ENCODE data around the gene ZFYVE28.

ZFYVE28 gene

GRCh38 chr4:2443061-2443730 lies 24.8 kb upstream of the ZFYVE28 start:
- Histone ChIP-seq H3K27ac (ENCODE audit: low read length) (no peak overlapping the region), H3K27me3 (ENCODE audit: low read depth, low read length) (no peaks in the 10 kb centered on the region), H3K4me1 (ENCODE audit: control insufficient read depth in 1 of 2, insufficient read depth in 2 of 2, low read length in 2 of 2) (no peaks in the 10 kb centered on the region), H3K36me3 (ENCODE audit: control insufficient read depth in 1 of 2, insufficient read depth in 2 of 2, low read length in 2 of 2) (no peaks in the 10 kb centered on the region), H3K4me3 (ENCODE audit: low read depth in 1 of 2, low read length in 2 of 2) (no peak overlapping the region), H3K9me3 (ENCODE audit: control insufficient read depth in 1 of 2, low read length in 2 of 2) (no peaks in the 10 kb centered on the region)

DNA sequence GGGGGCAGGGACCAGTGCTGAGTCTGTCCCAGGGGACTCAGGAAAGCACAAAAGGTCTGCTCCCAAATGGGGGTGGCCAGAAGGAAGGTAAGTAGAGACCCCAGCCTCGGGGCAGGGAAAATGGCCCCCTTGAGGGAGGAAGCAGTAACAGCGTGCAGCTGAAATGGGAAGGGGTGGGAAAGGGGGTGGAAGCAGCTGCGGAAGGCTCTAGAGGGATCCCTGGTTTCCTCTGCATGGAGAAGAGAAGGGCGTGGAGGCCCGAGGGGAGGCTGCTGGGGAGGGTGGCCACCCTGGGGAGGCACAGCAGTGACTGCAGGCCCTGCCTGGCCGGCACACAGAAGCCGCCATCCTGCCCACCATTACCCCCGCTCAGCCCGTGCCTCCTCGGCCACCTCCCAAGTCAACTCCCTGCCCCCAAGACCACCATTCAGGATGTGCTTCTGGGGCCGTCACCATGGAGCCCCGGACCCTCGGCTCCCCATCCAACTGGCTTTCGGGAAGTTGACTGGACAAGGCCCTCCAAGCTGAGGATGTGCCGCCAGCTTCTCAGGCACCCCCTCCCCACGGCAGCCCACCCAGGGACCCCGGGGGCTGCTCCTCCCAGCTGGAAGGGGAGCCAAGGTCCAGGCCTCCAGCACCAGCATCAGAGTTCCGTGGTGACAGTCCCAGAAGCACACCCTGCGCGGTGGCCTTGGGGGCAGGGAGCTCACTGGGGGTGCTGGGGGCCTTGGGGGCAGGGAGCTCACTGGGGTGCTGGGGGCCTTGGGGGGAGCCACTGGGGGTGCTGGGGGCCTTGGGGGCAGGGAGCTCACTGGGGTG lies 23.9 kb upstream of the ZFYVE28 start:
- no peaks in the 10 kb centered on the region for H3K4me1 ChIP-seq (ENCODE audit: control insufficient read depth in 1 of 2, insufficient read depth in 2 of 2, low read length in 2 of 2)
- no peaks in the 10 kb centered on the region for H3K27me3 ChIP-seq (ENCODE audit: low read depth, low read length)
- no peak overlapping the region for H3K4me3 ChIP-seq (ENCODE audit: low read depth in 1 of 2, low read length in 2 of 2)
- H3K27ac ChIP-seq (ENCODE audit: low read length), result no peak overlapping the region
- no peaks in the 10 kb centered on the region for H3K9me3 ChIP-seq (ENCODE audit: control insufficient read depth in 1 of 2, low read length in 2 of 2)
- H3K36me3 ChIP-seq (ENCODE audit: control insufficient read depth in 1 of 2, insufficient read depth in 2 of 2, low read length in 2 of 2), result no peaks in the 10 kb centered on the region

GRCh38 chr4:2441393-2442174 lies 23.1 kb upstream of the ZFYVE28 start:
- no peaks in the 10 kb centered on the region for H3K27me3 ChIP-seq (ENCODE audit: low read depth, low read length)
- H3K9me3 ChIP-seq (ENCODE audit: control insufficient read depth in 1 of 2, low read length in 2 of 2), result no peaks in the 10 kb centered on the region
- H3K27ac ChIP-seq (ENCODE audit: low read length), result no peak overlapping the region
- no peaks in the 10 kb centered on the region for H3K36me3 ChIP-seq (ENCODE audit: control insufficient read depth in 1 of 2, insufficient read depth in 2 of 2, low read length in 2 of 2)
- H3K4me3 ChIP-seq (ENCODE audit: low read depth in 1 of 2, low read length in 2 of 2), result no peak overlapping the region
- no peaks in the 10 kb centered on the region for H3K4me1 ChIP-seq (ENCODE audit: control insufficient read depth in 1 of 2, insufficient read depth in 2 of 2, low read length in 2 of 2)

DNA sequence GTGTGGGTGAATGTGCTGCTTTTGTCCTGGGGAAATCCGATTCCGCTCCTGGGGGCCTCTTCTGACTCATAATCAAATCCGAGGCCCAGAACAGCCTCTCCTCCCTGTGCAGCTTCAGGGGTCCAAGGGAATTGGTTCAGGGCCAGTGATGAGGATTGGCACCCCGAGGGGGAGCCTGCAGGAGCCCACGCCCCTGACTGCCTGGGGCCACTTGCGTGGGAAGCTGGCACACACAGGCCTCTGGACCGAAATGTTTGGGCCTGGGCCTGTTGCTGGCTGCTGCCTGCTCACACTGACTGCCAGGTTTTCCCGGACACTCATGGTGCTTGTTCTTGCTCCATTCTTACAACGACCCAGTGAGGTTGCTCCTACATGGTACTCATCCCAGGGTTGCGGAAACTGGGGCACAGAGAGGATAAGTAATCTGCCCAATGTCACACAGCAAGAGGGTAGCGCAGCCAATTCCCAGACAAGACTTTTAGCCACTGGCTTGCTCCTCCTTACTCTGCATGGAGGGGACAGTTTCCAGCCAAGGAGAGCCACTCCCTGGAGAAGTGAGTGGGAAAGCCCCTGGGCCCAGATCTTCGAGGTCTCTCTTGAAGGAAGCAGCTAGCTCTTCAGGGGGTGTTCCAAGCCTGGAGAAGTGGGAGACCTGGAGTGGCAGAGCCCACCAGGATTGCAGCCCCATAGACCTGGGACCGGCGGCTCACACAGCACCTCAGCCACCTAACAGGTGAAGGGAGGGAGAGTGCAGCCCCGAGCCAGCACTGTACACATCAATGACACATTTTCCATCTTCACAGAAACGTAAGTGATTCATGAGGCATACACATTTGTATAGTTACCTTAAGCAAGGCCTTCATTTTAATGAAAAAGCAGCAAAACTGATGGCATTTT lies 20.6 kb upstream of the ZFYVE28 start:
- H3K36me3 ChIP-seq (ENCODE audit: control insufficient read depth in 1 of 2, insufficient read depth in 2 of 2, low read length in 2 of 2), result no peaks in the 10 kb centered on the region
- H3K9me3 ChIP-seq (ENCODE audit: control insufficient read depth in 1 of 2, low read length in 2 of 2), result no peaks in the 10 kb centered on the region
- H3K4me3 ChIP-seq (ENCODE audit: low read depth in 1 of 2, low read length in 2 of 2), result no peak overlapping the region
- H3K27ac ChIP-seq (ENCODE audit: low read length), result no peak overlapping the region
- H3K4me1 ChIP-seq (ENCODE audit: control insufficient read depth in 1 of 2, insufficient read depth in 2 of 2, low read length in 2 of 2), result no peaks in the 10 kb centered on the region
- H3K27me3 ChIP-seq (ENCODE audit: low read depth, low read length), result no peaks in the 10 kb centered on the region

DNA sequence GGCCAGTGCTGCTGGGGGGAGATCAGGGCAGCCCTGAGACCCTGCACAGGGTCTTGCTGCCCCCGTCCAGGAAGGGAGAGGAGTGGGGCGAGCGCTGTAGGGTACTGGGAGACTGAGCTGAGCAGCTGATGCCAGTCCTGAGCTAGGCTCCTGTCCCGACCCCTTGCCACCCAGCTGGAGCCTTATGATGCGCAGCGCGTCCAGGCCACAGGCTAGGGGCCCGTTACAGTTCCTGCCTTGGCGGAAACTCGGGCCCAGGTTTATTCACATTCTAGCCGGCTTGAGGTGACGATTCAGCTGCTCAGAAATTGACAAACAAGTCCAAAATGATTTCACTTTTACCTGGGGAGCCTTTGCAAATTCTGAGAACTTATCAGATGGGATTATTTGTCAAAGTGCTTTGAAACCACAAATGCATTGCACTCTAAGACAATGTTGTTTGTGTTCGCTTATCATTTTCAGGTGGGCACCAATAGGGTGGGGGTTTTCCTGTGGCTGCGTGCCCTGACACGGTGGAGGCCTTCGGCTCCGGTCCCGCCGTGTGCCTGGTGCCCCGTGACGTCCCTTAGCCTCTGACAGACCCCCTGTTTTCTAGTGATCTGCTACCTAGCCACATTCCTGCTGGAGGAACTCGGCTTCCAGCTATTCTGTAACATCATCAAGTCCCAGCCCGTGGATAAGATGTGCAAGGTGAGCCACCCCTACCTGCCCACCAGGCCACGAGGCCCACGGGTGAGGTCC lies 19.2 kb upstream of the ZFYVE28 start:
- Histone ChIP-seq H3K27me3 (ENCODE audit: low read depth, low read length) (no peaks in the 10 kb centered on the region), H3K4me1 (ENCODE audit: control insufficient read depth in 1 of 2, insufficient read depth in 2 of 2, low read length in 2 of 2) (no peaks in the 10 kb centered on the region), H3K27ac (ENCODE audit: low read length) (no peak overlapping the region), H3K9me3 (ENCODE audit: control insufficient read depth in 1 of 2, low read length in 2 of 2) (no peaks in the 10 kb centered on the region), H3K4me3 (ENCODE audit: low read depth in 1 of 2, low read length in 2 of 2) (no peak overlapping the region), H3K36me3 (ENCODE audit: control insufficient read depth in 1 of 2, insufficient read depth in 2 of 2, low read length in 2 of 2) (no peaks in the 10 kb centered on the region)

- no peaks in the 10 kb centered on the region for H3K27me3 ChIP-seq (ENCODE audit: low read depth, low read length)
- no peaks in the 10 kb centered on the region for H3K4me1 ChIP-seq (ENCODE audit: control insufficient read depth in 1 of 2, insufficient read depth in 2 of 2, low read length in 2 of 2)
- no peaks in the 10 kb centered on the region for H3K36me3 ChIP-seq (ENCODE audit: control insufficient read depth in 1 of 2, insufficient read depth in 2 of 2, low read length in 2 of 2)
- no peaks in the 10 kb centered on the region for H3K9me3 ChIP-seq (ENCODE audit: control insufficient read depth in 1 of 2, low read length in 2 of 2)
- no peak overlapping the region for H3K27ac ChIP-seq (ENCODE audit: low read length)
- no peak overlapping the region for H3K4me3 ChIP-seq (ENCODE audit: low read depth in 1 of 2, low read length in 2 of 2)
These were observed 18.5 kb upstream of the ZFYVE28 start for GRCh38 chr4:2436761-2437474.

DNA sequence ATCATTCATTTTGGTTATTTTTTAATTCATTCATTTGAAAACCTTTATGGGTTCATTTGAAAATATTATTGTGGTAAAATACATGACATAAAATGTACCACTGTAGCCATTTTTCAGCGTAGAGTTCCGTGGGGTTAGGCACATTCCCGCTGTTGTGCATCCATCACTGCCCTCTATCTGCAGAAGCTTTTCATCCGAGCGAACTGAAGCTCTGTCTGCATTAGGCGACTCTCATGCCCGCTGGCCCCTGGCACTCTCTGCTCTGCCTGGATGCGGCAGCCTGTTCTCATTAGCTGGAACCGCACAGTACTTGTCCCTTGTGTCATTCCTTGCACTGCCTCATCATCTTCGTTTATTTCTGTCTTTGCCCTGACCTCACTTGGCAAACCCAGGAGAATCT lies 17.9 kb upstream of the ZFYVE28 start:
- no peak overlapping the region for H3K27ac ChIP-seq (ENCODE audit: low read length)

DNA sequence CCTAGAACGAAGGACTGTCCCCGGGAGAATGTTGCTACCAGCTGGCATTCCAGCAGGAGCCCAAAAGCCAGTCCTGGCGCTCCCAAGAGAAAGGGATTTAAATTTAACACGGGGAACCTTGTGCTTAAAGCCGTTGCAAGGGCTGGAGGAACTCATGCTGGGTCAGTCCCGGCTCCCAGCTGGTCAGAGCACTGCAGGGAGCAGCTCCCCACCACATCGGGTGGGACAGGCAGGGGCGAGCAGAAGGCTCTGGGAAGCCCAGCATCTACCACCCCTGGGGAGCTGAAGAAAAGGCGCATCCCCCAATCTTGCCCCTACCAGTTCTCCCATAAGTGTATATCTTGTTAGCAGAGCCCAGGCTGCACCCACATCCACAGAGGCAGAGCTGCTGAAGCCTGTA lies 16.0 kb upstream of the ZFYVE28 start:
- no peak overlapping the region for H3K4me3 ChIP-seq (ENCODE audit: low read depth in 1 of 2, low read length in 2 of 2)
- no peak overlapping the region for H3K27ac ChIP-seq (ENCODE audit: low read length)
- H3K27me3 ChIP-seq (ENCODE audit: low read depth, low read length), result no peaks in the 10 kb centered on the region
- H3K4me1 ChIP-seq (ENCODE audit: control insufficient read depth in 1 of 2, insufficient read depth in 2 of 2, low read length in 2 of 2), result no peaks in the 10 kb centered on the region
- H3K9me3 ChIP-seq (ENCODE audit: control insufficient read depth in 1 of 2, low read length in 2 of 2), result no peaks in the 10 kb centered on the region
- no peaks in the 10 kb centered on the region for H3K36me3 ChIP-seq (ENCODE audit: control insufficient read depth in 1 of 2, insufficient read depth in 2 of 2, low read length in 2 of 2)

More for the DNA sequence above, 17.9 kb upstream of the ZFYVE28 start:
- Histone ChIP-seq H3K27me3 (ENCODE audit: low read depth, low read length) (no peaks in the 10 kb centered on the region), H3K4me1 (ENCODE audit: control insufficient read depth in 1 of 2, insufficient read depth in 2 of 2, low read length in 2 of 2) (no peaks in the 10 kb centered on the region), H3K36me3 (ENCODE audit: control insufficient read depth in 1 of 2, insufficient read depth in 2 of 2, low read length in 2 of 2) (no peaks in the 10 kb centered on the region), H3K4me3 (ENCODE audit: low read depth in 1 of 2, low read length in 2 of 2) (no peak overlapping the region), H3K9me3 (ENCODE audit: control insufficient read depth in 1 of 2, low read length in 2 of 2) (no peaks in the 10 kb centered on the region)

DNA sequence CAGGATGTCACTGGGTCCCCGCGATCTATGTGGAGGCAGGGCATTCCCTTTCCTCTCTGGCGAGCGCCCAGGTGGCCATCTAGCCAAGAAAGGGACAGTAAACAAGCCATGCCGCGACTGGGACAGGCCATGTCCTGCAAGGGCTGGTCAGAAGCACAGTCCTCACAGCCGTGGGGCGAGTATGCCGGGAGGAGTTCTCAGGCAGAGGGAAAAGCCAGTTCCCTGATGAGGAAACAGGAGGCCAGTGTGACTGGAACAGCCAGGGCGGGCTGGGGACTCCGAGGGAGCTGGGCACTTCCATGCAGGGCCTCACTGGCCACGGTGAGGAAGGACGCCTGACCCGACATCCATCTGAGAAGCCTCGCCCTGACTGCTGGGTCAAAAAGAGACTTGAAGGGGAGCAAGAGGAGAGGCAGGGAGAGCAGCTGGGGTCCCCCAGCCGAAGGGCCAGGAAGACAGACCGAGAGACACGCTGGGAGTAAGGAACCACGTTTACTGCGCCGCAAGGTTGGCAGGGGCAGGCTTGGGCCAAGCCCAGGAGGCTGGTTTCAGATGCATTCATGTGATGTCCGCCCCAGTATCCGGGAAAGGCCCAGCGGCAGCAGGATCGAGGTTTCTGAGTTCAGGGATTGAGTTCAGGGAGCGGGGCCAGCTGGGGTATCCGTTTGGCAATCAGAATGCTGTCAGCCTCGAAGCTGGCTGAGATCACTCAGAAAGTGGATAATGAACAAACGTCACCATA lies 15.3 kb upstream of the ZFYVE28 start:
- H3K9me3 ChIP-seq (ENCODE audit: control insufficient read depth in 1 of 2, low read length in 2 of 2), result no peaks in the 10 kb centered on the region
- no peak overlapping the region for H3K27ac ChIP-seq (ENCODE audit: low read length)
- no peaks in the 10 kb centered on the region for H3K27me3 ChIP-seq (ENCODE audit: low read depth, low read length)
- no peaks in the 10 kb centered on the region for H3K4me1 ChIP-seq (ENCODE audit: control insufficient read depth in 1 of 2, insufficient read depth in 2 of 2, low read length in 2 of 2)
- H3K36me3 ChIP-seq (ENCODE audit: control insufficient read depth in 1 of 2, insufficient read depth in 2 of 2, low read length in 2 of 2), result no peaks in the 10 kb centered on the region
- no peak overlapping the region for H3K4me3 ChIP-seq (ENCODE audit: low read depth in 1 of 2, low read length in 2 of 2)
